NCI-H2227 (cell line): ENCODE data around the gene NET1.

Experiments
- DNase-seq: peaks from one replicate; lab custom pipeline; 2025; ENCODE audit not compliant: unreplicated experiment; lab: John Stamatoyannopoulos, UW

NET1 gene

DNA sequence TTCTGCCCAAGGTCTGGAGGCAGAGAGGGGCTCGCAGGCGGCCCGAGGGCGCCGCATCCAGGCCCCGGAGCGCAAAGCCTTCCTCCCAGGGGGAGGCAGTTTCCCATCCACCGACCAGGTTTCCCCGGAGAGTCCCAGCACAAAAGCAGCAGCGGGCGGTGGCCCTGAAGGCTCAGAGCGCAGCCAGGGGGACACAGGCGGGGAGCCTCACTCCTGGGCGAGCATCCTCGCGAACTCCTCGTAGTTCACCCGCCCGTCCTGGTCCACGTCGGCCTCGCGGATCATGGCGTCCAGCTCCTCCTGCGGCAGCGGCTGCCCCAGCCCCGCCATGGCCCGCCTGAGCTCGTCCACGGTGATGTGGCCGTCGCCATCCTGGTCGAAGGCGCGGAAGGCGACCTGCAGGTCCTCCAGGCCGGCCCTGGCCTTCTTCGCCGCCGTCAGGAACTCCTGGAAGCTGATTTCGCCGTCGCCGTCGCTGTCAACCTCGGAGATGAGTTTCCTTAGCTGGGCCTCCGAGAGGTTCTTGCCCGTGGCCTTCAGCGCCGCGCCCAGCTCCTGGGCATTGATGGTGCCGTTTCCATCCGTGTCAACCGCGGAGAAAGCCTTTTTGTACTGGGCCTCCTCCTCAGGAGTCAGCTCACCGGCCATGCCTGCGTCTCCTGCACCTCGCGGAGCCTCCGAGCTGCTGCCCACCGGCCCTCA, 86.6 kb downstream of the NET1 start:
- no peak for DNase-seq

DNA sequence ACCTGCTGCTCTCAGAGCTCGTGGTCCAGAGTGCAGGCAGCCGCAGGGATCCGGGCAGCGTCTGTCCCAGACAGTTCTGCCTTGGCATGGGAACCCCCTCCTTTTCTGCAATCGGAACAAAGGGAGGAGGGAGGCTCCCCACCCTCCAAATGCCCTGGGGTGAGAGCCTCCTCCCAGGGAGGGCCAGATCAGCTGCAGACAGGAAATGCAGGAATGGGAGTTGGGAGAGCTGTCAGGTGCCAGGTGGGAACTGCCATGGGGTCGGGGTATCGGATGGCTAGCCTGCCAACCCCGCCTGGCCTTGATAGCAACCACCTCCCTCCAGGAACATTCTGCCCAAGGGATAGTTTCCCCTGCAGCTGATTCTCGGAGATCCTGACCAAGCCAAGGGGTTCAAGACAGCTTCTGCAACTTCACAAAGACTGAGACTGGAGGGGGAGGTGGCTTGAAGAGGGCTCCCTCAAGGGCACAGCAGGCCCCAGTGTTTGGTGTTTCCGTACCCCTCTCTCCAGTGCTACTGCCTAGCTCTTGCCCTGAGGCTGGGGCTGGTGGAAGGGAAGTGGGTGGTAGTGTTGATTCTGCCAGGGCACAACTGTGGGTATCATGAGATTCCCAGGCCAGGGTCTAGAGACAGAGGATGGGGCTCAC, 87.3 kb downstream of the NET1 start, which contains the start of gene CALML5:
Gene CALML5, minus strand, starts transcription at position 78 of the 648 bp plus-strand sequence. CDS start 132 bp downstream, outside the sequence.
- DNase-seq: no peak

DNA sequence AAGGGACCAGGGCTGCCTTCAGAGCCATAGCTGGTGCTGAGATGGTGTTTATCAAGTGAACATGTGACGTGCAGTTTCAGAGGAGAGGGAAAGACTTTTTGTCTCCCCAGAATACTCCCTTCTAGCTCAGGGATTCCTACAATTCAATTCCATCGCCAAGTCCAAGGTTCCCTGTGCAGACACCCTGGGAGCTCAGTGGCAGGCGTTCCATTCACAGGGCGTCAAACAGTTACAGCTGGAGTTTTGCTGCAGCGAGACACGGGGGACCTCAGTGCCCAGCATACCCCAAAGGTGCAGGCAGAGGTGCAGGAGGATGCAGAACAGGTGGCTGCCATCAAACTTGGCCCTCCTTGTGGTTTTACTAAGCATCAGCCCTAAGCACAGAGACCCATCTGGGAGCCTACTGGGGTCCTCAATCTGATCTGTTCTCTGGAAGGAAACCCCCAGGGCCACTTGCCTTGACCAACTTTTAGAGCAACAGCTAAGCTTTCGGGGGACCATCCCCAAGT, 87.9 kb downstream of the NET1 start:
- no peak for DNase-seq

DNA sequence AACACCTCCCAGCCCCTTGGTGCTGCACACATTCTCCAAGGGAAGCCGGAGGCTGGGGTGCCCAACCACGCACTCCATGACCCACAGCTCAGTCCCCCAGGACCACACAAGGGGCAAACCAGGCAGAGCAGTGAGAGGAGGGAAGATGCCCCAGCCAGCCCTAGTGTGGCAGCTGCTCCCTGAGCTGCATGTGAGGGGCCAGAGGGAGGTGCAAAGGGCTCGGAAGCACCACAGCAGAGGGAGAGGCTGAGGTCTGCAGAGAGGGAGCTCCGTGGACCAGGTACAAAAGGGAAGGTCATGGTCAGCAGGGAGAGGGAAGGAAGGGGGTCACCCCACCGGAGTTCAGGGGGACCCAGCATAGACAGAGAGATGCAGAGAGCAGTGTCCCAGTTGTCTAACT, 88.6 kb downstream of the NET1 start:
- DNase-seq: no peak

DNA sequence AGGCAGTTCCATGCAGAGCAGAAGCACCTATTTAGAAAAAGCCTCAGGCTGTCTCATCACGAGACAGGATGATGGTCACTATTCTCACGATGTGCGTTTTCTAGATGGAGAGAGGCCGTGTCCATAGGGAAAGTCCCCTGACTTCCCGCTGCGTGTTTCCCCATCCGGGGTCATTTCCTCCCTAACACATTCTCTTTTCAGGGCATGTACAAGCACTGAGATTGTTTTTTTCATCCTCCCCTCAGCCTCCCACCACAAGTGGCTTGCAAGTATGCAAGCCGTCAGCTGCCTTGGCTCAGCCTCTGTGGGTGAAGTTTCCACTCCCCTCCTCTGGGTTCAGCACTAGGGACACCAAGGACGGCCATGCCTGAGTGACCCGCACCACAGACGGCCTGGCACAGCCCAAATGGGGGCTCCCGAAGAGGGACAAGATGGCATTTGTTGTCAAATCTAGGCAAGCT, 89.7 kb downstream of the NET1 start:
- DNase-seq: no peak

DNA sequence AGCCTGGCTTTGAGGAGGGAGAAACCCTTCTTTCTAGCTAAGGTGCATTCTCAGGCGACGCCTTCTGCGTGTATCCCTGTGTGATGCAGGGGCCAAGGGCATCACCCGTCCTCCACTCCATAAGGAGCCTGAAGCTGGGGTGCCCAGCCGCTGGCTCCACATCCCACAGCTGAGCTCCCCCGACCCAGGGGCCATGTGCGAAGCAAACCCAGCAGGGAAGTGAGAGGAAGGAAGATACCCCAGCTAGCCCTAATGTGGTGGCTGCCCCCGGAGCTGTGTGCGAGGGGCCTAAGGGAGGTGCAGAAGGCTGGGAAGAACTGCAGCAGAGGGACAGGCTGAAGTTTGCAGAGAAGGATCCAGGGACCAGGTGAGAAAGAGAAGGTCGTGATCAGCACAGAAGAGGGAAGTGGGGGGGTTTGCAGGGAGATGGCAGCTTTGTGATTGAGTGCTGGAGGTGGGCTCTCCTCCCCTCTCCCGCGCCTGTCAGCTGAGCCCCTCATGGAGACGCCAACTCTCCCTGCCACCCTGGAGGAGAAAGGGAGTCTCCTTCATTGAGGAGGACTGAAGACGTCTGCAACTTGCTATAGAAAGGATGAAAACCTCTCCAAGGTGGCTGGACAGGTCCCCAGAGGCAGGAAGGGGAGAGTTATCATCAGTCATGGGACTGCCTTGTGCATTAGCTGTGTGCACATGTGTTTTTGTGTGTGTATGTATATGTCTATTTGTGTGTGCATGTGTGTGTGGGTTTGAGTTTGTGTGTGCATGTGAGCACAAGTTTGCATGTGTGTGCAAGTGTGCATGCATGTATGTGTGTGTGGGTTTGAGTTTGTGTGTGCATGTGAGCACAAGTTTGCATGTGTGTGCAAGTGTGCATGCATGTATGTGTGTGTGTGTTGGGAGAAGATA, 90.5 kb downstream of the NET1 start:
- no peak for DNase-seq

DNA sequence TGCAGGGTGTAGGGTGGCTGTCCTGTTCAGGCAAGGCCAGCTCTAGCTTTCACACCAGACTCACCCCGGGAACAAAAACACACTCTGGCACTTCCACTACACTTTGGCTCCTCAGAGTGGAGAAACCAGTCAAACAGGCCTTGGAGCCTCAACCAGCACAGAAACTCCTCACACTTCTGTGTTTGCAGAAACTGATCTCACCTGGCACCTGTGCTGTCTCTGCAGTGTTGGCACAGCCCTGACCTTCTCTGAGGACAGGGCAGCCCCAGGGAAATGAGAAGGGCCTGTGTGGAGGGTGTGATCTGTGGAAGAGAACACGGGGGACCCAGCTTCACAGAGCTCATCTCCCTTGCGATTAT, 91.1 kb downstream of the NET1 start:
- no peak for DNase-seq

DNA sequence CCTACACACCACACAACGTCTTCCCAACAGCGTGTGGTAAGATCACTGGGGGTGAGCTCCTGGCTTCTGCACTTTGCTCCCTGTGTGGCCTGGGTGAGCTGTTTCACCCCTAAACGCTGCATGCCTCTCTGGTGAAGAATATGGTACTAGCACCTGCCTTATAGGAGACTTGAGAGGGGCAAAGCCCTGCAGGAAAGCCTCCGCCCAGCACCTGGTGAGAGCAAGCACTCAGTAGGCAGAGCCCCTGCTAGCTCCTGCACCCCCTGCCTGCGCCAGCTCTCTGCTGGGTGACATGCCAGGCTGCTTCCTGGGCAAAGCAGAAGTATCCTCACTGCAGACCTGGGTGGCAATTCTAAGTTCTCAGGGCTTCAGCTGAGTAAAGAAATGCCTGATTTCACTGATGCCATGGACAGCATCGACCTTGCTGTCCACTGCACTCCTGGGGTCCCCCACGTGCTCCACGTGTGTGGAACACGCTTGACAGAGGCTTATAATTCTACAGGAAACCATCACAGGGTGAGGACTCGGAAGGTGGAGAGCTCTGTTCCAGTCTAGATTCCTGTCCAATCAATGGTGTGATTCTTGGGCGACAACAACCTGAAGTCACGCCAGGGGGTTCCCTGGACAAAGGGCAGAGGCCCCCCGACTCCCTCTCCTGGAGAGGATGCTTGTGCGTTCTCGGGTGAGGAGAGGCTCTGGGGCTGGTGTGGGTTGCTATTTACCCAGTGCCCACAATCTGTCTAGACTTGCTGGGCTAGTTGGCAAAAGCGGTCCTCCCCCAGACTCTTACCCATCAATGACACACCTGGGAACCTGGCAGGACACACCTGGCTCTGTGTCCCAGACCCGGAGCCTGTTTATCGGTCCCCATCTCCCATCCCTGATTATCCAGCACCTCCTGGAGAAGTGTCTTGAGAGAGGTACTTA, 92.1 kb downstream of the NET1 start:
- no peak for DNase-seq

DNA sequence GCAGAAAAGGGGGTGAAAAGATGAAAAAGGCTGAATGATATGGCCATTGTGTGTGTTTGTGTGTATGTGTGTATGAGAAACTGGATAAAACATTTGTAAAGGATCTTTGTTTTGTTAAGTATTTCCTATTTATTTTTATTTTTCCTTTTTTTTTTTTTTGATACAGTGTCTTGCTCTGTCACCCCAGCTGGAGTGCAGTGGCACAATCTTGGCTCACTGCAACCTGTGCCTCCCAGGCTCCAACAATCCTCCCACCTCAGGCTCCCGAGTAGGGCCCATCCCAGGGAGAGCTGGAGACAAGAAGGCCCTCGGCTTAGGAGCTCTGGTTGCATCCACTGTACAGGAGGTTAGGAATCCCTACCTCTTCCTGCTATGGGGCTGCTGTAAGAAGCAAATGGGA, 93.9 kb downstream of the NET1 start:
- no peak for DNase-seq

DNA sequence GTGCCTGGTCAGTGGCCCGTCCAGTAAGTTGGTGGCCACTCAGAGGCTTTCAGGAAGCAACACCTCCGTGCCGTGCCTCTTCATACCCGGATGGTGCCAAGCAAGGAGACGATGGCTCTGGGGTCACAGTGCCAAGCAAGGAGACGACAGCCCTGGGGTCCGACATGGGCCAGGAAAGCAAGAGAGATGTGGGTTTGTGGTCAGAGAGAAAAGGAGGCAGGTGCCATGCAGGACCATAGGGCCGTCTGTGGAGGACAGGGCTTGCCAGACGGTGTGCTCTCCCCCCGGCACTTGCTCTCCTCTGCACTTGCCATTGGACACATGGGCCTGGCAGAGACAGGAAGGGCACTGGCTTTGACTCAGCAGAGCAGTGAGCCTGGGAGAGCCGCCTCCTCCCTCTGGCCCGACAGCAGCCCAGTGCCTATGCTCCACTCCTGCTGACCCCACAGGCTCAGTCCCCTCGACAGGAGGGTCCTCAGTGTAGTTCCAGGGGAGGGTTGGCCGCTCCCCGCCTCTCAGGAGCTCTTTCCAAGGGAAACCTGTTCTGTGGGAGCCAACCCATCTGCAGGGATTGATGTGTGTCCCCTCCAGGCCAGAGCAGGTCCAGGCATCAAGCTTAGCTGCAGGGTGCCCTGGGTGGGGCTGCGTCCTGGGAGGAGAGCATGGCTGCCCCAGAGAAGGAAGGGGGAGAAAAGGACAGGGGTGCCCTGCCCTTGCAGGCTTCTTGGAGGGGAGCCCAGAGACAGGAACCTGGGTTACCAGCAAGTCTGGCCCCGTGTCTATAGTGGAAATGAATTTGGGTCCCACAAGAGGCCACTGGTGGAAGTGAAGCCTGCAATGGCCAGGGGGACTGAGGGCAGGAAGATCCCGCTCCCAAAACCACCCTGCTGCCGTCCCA, 94.6 kb downstream of the NET1 start:
- DNase-seq: no peak

DNA sequence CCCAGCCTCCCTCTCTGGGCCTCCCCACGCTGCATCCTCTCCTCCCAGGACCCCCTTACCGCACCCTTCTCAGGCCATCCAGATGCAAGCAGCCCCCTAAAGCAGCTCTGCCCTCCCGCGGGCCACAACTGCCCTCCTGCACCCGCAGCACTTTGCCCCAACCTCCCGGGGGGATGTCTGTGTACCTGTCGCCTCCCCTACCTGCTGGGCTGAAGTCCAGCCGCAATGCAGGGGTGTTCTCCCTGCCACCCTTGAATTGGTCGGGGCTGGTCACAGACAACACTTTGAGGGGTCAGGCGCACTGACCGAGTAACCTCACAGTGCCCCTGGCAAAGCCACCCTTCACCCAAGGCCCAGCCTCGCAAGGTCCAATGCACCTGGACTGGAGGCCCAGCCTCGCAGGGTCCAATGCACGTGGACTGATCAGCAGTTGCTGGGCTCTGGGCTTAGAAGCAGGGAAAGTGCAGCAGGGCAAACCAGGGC, 95.3 kb downstream of the NET1 start:
- no peak for DNase-seq

DNA sequence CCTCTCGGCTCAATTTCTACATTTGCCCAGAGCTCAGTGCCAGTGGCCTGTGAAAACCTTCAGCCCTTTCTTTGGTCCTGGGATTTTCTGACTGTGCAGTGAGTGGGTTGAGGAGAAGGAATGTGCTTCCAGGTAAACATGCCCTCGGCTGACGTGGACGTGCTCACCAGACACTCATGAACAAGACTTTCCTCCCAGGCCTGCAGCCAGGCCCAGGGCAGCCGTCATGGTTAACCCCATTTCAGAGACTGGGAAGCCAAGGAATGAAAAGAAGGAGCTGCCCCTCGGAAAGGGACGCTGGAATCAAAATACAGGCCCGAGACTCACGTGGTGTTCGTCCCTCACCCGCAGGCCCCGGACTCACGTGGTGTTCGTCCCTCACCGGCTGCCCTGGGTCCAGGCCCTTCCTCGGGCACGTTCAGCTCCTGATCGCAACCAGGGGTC, 95.8 kb downstream of the NET1 start:
- no peak for DNase-seq
